Esophagus (tissue), 2 donors: ENCODE results near the gene INO80E. TPM values are rescaled to one million over a fixed set of nuclear protein-coding genes. Genes with fewer than 3 reads are reported as not detected.
"Not testable (repeated sequence)": the region's sequence is repeated elsewhere in the genome, so short reads cannot be mapped to it uniquely, and the experiment has no call there.

Experiments used
- H3K27ac ChIP-seq, 2 donors: one replicate each; pipeline ENCODE4 v1.5.1; 2013; ENCODE audit warnings: low read depth in 2 of 2, mild to moderate bottlenecking in 2 of 2, inconsistent platforms in 1 of 2, low read length in 1 of 2, moderate library complexity in 1 of 2
- H3K27me3 ChIP-seq, 2 donors: one replicate each; pipeline ENCODE4 v1.6.1; 2013; ENCODE audit warnings: low read length in 2 of 2, control low read depth in 1 of 2, mild to moderate bottlenecking in 1 of 2; ENCODE audit not compliant: insufficient read depth in 2 of 2, control insufficient read depth in 1 of 2
- H3K36me3 ChIP-seq, 2 donors: one replicate each; pipeline ENCODE4 v1.6.1; 2013; ENCODE audit warnings: low read length in 1 of 2; ENCODE audit not compliant: control insufficient read depth in 2 of 2, insufficient read depth in 2 of 2
- H3K4me1 ChIP-seq, 2 donors: one replicate each; pipeline ENCODE4 v1.6.1; 2013; ENCODE audit warnings: low read length in 1 of 2; ENCODE audit not compliant: control insufficient read depth in 2 of 2, insufficient read depth in 2 of 2
- H3K4me3 ChIP-seq, 2 donors: one replicate each; pipeline ENCODE4 v1.5.1; 2013; ENCODE audit warnings: low read length in 2 of 2, mild to moderate bottlenecking in 2 of 2, low read depth in 1 of 2, moderate library complexity in 1 of 2
- H3K9me3 ChIP-seq, 2 donors: one replicate each; pipeline ENCODE4 v1.6.1; 2013; ENCODE audit warnings: mild to moderate bottlenecking in 2 of 2, low read depth in 1 of 2, low read length in 1 of 2, moderate library complexity in 1 of 2; ENCODE audit not compliant: control insufficient read depth in 2 of 2, insufficient read depth in 1 of 2
- WGBS, 2 donors: extraction: QIAGEN DNeasy Blood & Tissue Kit; methylation state at CpG; one replicate each; pipeline ENCODE4 v1.1.7; 2013; 5-methylcytosine and 5-hydroxymethylcytosine counted together
- polyA plus RNA-seq, 2 donors: library from polyadenylated mRNA; stranded (reverse); fragments of 200-250 nt; gene quantifications; one replicate each; pipeline ENCODE4 v1.2.3, GENCODE V29; 2013
- donor health status: healthy with polysubstance abuse.
- donor health status: Bipolar disorder and iron deficiency.

INO80E gene
- polyA plus RNA-seq, 2 donors, result 46.4 to 82.1 TPM

GRCh38 chr16:30016555-30017276, 20.7 kb downstream of the INO80E start:
- peaks cover 0 to 3% of the 10 kb centered on the region in 2 donors for H3K27me3 ChIP-seq
- no peak overlapping the region for H3K4me3 ChIP-seq
- H3K9me3 ChIP-seq, result no peaks in the 10 kb centered on the region
- no peaks in the 10 kb centered on the region for H3K36me3 ChIP-seq
- H3K4me1 ChIP-seq, result peaks cover 0 to 6% of the 10 kb centered on the region in 2 donors
- H3K27ac ChIP-seq, result no peak overlapping the region
- WGBS, 2 donors, result 70 to 72% methylated on average over 8 of the region's 8 CpGs

- Histone ChIP-seq H3K4me3 (no peak overlapping the region), H3K4me1 (peaks cover 0 to 7% of the 10 kb centered on the region in 2 donors), H3K36me3 (no peaks in the 10 kb centered on the region), H3K9me3 (no peaks in the 10 kb centered on the region), H3K27me3 (no peaks in the 10 kb centered on the region), H3K27ac (no peak overlapping the region)
- 95 to 96% methylated on average over 2 of the region's 2 CpGs for WGBS, 2 donors
These were observed 21.2 kb downstream of the INO80E start for GRCh38 chr16:30017277-30017656.

- not testable (repeated sequence) for H3K4me1 ChIP-seq, H3K4me3 ChIP-seq, H3K36me3 ChIP-seq, H3K9me3 ChIP-seq, H3K27me3 ChIP-seq, H3K27ac ChIP-seq
- WGBS, 2 donors, result 82 to 88% methylated on average over 3 to 4 of the region's 4 CpGs
These were observed 21.9 kb downstream of the INO80E start for GRCh38 chr16:30017937-30018336.

GRCh38 chr16:30018731-30019158, 22.7 kb downstream of the INO80E start:
- Histone ChIP-seq H3K9me3 (no peaks in the 10 kb centered on the region), H3K27ac (no peak overlapping the region), H3K27me3 (no peaks in the 10 kb centered on the region), H3K4me3 (no peak overlapping the region), H3K36me3 (no peaks in the 10 kb centered on the region), H3K4me1 (peaks cover 0 to 7% of the 10 kb centered on the region in 2 donors)
- 54% methylated on average over 4 of the region's 4 CpGs for WGBS, 2 donors

- H3K27me3 ChIP-seq, result peaks cover 0 to 5% of the 10 kb centered on the region in 2 donors
- 80 to 86% methylated on average over 6 of the region's 6 CpGs for WGBS, 2 donors
- H3K27ac ChIP-seq, result no peak within 1 kb of the TSS
- no peaks in the 10 kb centered on the region for H3K9me3 ChIP-seq
- H3K4me1 ChIP-seq, result peaks cover 0 to 7% of the 10 kb centered on the region in 2 donors
- no peak within 1 kb of the TSS for H3K4me3 ChIP-seq
- H3K36me3 ChIP-seq, result no peaks in the 10 kb centered on the region
These were observed 26.8 kb downstream of the INO80E start, which contains the start of gene C16orf92 for GRCh38 chr16:30022887-30023286. Gene C16orf92, plus strand, starts transcription at chr16:30023198. Its CDS starts 143 bp downstream, at chr16:30023341.

- no peak overlapping the region for H3K4me3 ChIP-seq
- WGBS, 2 donors, result 82 to 84% methylated on average over 11 of the region's 11 CpGs
- H3K27ac ChIP-seq, result no peak overlapping the region
- H3K4me1 ChIP-seq, result peaks cover 0 to 7% of the 10 kb centered on the region in 2 donors
- H3K36me3 ChIP-seq, result no peaks in the 10 kb centered on the region
- peaks cover 0 to 5% of the 10 kb centered on the region in 2 donors for H3K27me3 ChIP-seq
- H3K9me3 ChIP-seq, result no peaks in the 10 kb centered on the region
These were observed 27.5 kb downstream of the INO80E start for GRCh38 chr16:30023586-30023985.

GRCh38 chr16:30024451-30024850, 28.4 kb downstream of the INO80E start:
- Histone ChIP-seq H3K27me3 (peaks cover 0 to 5% of the 10 kb centered on the region in 2 donors), H3K4me1 (peaks cover 0 to 9% of the 10 kb centered on the region in 2 donors), H3K9me3 (no peaks in the 10 kb centered on the region), H3K36me3 (no peaks in the 10 kb centered on the region), H3K4me3 (no peak overlapping the region), H3K27ac (no peak overlapping the region)
- WGBS, 2 donors, result 65 to 74% methylated on average over 16 of the region's 16 CpGs

GRCh38 chr16:30025156-30025555, 29.1 kb downstream of the INO80E start:
- Histone ChIP-seq H3K9me3 (no peaks in the 10 kb centered on the region), H3K27me3 (peaks cover 0 to 11% of the 10 kb centered on the region in 2 donors), H3K36me3 (no peaks in the 10 kb centered on the region), H3K4me1 (peaks cover 0 to 9% of the 10 kb centered on the region in 2 donors), H3K4me3 (no peak overlapping the region), H3K27ac (no peak overlapping the region)
- WGBS, 2 donors, result 65 to 68% methylated on average over 19 to 20 of the region's 20 CpGs

- H3K27ac ChIP-seq, result no peak overlapping the region
- H3K9me3 ChIP-seq, result no peaks in the 10 kb centered on the region
- H3K4me1 ChIP-seq, result peaks cover 0 to 9% of the 10 kb centered on the region in 2 donors
- 58 to 69% methylated on average over 7 of the region's 7 CpGs for WGBS, 2 donors
- peaks cover 0 to 15% of the 10 kb centered on the region in 2 donors for H3K27me3 ChIP-seq
- no peaks in the 10 kb centered on the region for H3K36me3 ChIP-seq
- no peak overlapping the region for H3K4me3 ChIP-seq
These were observed 29.5 kb downstream of the INO80E start for GRCh38 chr16:30025574-30025973.

GRCh38 chr16:30026449-30026848, 30.4 kb downstream of the INO80E start:
- WGBS, 2 donors, result 87 to 88% methylated on average over 18 of the region's 18 CpGs
- Histone ChIP-seq H3K27me3 (peaks cover 0 to 20% of the 10 kb centered on the region in 2 donors), H3K27ac (no peak overlapping the region), H3K4me1 (peaks cover 0 to 4% of the 10 kb centered on the region in 2 donors), H3K4me3 (no peak overlapping the region), H3K36me3 (no peaks in the 10 kb centered on the region), H3K9me3 (no peaks in the 10 kb centered on the region)
